NCI-H2081 (cell line): ENCODE results near the gene GATB.
"Not testable (repeated sequence)": the region's sequence is repeated elsewhere in the genome, so short reads cannot be mapped to it uniquely, and the experiment has no call there.

Experiments
- DNase-seq, 2 experiments: peaks; one replicate each; lab custom pipeline; 2025; lab: John Stamatoyannopoulos, UW

GATB gene

DNA sequence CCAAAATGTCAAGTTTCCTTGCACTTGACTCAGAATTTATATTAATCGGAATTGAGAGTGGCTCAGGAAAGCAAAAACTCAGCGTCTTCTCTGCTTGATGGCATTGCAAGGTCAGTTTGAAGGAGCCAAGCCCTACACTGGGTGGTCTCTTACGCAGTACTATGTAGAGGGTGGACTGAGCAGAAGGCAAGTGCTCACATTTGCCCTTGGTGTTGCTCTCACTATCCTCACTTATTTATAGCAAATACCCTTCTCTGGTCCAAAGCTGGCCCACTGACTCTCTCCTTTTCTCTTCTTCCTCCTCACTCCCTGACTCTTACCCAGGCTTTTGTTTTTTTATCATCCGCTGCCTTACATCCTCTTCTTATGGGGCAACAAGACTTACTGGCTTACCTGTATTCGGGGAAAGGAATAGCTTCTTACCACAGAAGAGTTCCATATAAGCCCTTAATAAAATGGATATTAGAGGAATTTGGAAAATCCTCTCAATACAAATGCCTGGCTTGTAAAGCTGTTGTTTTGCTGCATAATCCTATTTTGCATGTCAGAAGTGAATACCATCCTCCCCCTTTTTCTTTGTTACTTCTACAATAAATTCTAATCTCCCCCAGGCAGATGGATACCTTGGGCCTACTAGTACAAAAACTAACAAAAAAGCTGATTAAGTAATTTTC is 24.8 kb upstream of the GATB start:
- no peak for DNase-seq

DNA sequence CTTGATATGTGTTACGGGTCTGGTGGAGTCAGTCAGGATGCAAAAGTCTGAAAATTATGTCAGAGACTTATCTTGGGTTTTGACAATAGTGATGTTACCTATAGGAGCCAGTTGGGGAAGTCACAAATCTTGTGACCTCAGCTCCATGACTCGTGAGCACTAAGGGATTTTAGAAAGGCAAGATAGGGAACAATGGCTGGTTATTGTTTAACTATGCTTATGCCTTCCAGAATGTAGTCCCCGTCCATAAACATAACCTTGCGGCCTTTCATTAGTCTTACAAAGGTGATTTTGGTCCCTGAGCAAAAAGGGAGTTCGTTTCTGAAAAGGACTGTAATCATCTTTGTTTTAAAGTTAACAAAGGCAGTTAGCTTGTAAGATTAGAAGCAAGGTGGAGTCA is 23.9 kb upstream of the GATB start:
- DNase-seq, result no peak

DNA sequence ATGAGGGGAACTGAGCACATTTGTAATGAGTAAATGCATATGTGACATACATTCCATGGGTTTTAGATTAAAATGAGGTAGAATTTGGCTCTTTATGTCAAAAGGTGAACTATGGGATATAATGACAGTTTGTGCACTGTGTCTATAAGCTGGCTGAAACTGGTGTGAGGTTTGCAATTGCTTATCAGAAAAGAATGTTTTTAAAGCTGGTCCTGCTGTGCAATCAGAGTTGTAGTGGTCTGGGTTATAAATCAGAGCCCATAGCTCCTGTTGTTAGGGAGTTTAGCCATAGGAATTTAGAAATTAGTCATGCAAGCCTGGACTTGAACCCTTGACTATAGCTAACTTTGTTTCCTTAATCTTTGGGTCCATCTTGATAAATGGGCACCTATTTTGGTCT is 23.1 kb upstream of the GATB start:
- DNase-seq, result no peak

DNA sequence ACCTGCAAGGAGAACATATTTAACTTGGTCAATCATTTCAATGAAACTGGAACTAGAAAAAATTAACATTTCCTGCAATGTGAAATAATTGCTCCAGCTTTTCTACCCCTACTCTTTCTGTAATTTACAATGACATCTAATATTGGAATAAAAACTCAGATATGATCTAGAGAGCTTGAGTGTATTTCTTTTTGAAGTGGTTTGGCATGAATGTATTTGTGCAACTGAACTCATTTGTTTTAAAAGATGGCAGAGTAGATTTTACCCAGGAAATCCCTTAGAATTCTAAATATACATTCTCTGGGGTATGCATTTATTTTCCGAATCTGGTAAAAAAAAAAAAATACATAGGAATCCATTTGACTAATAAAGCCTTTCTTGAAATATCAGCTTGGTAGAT is 21.5 kb upstream of the GATB start:
- DNase-seq, result no peak

DNA sequence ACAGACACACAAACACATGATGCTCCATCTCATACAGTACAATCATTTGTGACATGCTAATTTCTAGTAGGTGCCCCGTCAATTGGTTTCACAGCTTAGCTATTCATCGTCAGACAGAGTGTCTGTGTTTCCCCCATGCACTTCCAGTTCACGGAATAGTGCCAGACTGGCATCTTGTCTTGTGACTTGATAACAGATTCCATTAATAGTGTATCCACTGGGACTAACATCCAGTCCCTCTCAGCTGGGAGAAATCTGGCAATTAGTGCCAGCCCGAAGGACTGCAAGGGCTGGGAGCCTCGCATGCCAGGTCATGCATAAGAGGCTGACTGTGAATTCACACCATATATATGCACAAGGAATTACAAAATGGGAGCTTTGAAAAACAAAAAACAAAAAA is 20.2 kb upstream of the GATB start:
- no peak for DNase-seq

DNA sequence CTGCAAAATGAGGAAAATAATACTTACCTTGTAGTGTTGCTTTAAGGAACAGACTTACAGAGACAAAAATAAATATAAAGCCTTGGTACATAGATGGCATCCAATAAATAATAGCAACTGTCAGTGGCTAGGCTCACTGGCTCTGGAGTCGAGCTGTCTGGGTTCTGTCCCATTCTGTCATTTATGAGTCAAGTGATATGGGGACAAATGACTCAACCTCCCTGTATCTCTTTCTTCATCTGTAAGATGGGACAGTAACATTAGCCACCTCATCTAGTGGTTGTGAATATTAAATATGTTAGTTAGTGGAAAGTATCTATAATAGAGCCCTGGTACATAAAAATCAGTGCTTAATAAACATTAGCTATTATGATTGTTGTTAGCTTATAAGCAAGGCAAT is 16.7 kb upstream of the GATB start:
- no peak for DNase-seq

DNA sequence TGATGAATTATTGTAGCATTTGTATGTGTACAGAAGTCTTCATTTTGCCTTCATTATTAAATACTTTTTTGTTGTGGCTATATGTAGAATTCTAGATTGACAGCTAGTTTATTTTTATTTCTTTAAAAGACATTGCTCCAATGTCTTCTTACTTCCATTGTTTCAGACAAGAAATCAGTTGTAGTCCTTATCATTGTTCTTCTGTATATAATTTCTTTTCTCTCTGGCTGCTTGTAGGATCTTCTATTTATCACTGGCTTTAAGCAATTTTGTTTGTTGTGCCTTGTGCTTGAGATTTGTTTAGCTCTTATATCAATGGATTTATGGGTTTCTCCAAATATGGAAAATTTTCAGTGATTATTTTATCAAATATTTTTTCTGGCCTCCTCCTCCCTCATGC is 13.5 kb upstream of the GATB start:
- DNase-seq, result no peak

DNA sequence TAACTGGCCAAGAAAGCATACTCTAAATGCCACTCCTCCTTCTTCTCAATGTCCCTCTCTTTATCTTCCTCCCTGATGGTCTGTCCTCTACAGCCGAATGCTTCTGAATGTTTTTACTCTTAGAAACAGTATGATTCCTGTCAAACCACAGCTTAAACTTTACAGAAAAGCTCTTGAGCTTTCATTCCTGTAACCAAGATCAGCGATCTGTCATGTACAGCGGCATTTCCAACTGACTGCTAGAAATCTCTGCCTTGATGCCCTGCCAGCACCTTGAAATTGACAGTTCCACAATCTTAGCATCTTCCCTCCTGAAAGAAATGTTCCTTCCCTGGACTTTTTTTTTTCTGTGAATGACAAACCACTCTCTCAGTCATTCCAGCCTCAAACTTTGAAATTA is 11.5 kb upstream of the GATB start:
- DNase-seq, result no peak

DNA sequence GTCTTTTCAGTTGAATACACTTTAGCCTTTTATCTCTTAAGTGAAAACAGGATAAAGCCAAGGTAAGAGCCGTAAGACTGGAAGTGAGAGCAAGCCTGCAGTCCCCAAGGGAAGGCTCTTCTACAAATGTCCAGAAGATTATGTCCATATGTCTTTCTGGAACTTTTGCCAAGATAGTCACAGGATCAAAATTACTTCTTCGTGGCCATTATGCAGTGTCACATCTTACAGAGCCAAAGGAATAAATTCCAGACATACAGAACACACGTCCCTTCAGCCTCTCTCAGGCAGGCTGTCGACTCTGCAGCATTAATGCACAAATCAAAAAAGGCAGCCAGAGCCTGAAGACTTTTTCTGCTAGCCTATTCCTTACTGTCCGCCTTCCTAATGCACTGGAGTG is 10.9 kb upstream of the GATB start:
- DNase-seq, result no peak

DNA sequence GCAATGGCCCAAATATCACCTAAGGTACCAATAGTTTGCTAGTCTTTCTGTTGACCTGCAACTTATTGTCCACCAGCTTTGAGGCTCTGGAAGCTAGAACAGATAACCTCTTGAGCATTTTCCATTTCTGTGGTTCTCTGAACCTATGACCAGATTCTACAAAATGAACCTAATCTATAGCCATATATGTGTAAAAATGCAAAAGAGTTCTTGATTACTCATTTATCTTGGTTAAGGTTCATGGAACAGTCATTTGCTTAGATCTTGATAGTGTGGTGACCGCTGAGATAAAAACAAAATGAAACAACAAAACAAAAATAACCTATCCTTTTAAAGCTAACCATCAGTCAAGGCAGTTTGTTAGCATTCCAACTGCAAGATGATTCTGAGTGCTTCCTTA is 9.3 kb upstream of the GATB start:
- no peak for DNase-seq

DNA sequence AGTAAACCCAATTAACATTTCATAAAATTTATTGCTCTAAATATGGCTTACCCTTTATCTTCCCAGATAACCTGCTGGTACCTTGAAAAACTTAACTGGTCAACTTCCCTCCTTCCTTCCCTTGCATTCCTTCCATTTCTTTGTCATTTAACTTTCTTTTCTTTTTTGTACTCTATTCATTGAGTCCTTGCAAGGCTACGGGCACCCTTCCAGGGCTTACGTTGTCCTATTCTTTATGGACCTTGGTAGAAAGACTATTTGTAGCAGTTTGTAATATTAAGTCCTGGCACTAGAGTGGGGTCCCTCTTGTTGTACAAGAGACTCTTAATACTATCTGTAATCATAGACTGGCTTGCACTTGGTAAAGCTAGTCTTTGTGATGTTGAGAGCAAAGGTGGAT is 8.0 kb upstream of the GATB start:
- DNase-seq, result no peak

DNA sequence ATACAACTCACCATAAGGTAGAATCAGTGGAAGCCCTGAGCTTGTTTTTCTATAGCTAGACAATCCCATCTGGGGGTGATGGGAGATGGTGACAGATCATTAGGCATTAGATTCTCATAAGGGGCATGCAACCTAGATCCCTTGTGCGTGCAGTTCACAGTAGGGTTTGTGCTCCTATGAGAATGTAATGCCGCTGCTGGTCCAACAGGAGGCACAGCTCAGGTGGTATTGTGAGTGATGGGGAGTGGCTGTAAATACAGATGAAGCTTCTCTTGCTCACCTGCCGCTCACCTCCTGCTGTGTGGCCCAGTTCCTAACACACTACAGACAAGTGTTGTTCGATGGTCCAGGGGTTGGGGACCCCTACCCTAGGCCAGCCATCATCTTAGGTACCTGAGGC is 5.9 kb upstream of the GATB start:
- no peak for DNase-seq

DNA sequence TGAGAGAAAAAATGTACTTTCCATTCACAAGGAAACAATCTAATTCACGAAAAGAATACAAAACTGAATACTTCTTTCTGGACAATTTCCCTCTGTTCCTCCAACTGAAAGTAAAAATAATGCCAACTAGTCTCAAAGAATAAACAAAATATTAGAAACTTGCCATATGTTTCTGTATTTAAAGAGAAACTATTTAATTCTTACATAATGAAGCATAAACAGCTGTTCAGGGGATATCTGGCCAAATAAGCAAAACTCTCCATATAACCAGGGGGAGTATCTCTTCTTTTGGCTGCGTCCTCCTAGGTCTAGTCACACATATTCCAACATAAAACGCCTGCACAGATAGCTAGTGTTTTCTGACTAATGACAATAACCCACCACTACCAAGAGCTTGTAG is 805 bp downstream of the GATB start:
- DNase-seq, result no peak

DNA sequence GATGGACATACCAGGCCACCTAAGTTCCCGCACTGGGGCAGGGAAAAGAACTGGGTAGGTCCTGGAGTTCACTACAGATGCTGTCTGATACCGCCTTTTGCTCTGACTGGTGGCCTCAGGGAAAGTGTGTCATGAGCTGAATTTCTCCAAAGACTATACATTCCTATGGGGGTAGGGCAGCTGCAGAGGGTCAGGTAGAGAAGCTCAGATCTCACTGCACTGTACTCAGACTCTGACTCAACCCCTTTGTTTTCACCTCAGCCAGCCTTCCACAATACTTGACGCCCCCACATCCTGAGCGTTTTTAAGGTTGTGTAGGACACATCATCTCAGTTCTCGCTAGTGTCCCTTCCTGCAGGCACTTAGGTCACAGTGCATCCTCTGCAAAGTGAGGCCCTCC is 7.8 kb downstream of the GATB start:
- DNase-seq, result no peak

DNA sequence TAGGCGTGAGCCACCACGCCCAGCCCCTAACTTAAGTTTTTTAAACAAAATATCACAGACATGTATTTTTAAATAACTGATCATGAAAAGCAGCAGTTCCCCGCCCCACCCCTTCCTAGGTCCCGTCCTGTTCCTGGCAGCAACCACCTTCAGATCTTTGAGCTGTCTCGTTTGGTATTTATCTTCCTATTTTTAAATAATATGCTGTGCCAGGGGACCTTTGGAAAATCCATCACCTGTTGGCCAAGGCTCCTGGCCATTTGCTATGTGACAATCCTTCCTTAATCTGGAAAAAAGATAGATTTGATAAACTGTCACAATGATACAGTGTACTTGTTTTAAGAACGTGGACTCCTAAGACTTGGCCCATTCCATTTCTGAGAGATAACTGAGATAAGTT is 10.7 kb downstream of the GATB start:
- no peak for DNase-seq

DNA sequence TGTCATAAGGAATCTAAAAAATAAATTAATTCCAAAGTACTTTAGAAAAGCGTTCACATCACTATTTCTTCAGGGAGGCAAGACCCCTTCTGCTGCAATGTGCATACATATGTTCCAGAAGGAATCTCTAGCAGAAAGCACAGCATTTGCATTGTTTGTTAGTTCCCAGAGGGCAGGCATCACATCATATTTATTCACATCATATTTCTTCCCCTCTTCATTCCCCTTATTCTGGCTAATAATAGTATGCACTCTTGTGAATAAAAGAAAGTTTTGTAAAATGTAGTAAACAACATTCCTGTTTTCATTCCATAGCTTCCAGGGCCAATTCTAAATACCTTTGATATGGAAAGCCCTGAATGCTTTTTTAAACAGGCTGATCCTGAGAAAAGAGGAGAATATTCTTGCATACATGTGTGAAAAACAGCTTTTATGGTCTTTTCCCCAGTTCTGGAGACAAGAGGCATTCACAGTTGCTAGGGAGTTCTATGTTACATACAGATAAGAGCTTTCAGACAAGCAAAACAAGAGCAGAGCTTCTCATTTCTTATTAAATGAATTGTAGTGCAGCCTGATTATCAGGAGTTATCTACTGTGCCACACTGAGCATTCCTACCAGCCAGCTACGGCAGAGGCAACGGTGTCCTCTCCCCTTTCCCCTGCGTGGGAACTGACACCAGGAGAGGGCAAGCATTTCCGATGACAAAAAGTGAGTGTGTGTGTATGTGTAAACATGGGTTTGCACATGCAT is 15.2 kb downstream of the GATB start:
- DNase-seq, result no peak

DNA sequence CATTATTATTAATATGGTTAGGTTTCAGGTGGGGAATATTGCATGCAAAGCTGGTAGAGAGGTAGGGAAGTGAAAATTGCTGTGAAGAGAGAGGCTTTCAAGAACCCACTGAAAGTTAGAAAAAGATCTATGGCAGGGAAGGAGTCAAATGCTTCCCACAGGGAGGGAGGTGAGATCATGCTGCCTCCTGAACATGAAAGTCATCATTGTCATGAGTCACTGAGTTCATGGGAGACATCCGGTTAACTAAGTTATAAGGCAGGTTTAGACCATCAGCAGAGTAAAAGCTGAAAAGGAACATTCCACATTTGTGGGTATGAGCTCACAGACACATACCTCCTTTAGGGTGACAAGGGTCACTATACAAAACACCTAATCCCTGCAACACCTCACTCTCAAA is 16.2 kb downstream of the GATB start:
- no peak for DNase-seq

DNA sequence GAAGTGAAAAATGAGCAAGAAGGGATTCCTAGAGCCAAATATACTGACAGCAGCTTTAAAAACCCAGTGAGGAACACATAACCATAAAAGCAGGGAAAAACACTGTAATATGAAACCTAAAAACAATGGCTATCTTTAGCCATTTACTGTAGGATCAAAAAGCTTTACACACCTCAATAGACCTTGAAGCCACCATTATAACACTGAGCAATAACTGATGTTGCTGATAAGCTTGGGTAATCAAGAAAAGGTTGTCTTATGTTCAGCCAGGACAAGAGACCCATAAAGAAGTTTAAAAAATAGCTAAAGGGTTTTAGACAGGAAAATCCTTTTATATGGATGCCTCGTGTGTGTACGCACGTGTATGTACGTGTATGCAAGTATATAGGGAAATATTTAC is 16.9 kb downstream of the GATB start:
- DNase-seq, result no peak

DNA sequence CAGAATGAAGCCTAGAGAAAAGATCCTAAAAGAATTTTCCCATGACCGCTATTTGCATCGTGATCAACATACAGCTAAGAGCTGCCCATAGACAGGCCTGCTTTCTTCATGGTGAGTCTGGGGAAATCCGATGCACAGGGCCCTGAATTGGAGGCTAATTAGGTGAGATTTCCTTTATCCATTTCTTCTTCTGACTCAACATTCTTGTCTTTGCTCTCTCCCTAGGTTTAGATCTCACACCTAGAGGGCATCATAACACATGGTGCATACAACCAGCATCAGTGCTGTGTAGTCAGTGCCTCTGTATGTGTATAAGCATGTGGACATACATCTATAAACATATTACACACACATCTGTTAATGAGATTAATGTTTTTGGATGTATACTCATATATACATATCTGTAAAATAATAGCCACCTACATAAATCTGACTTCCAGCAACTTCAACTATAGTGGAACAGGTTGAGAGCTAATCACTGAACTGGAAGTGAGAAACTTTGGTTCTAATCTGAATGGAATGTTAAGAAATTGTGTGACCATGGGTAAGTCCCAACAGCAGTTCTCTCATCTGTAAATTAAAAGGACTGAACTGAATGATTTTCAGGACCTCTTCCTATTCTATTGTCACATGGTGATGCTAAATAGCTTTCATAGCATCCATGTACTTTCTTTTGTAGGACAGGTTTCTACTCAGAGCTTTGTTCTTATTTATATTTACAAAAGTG is 17.5 kb downstream of the GATB start:
- no peak for DNase-seq

DNA sequence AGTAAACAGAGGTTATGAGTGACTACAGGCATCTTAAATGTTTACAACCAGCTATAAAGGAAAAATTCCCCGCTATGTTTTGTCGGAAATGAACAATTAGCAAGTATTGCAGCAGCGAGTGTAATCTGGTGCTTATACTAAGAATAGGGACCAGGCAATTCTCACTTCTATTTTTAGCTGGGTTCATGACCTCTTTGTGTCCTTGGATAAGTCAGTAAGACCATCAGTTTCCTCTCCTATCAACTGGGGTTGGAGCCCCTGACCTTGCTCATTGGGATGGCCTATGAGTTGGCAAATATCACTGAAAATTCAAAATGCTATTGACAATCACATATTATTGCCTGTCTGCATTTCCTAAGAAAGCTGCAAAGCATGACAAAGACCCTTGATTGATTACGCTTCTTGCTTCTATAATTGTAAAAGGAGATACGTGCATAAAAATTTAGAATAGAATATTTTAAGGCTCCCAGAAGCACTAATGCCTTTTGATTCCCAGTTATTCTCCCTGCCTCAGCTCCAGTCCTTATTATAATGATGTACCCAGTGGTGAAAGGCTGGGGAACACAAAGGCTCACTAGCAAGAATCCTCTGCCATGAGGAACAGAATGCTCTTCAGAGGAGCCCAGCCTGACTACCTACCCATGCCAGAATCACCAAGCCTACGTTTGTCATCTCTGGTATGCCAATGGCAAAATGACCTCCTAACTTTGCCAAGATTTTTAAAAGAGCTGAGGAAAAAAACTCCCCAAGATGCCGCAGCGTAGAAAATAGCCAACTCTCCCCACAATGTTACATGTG is 21.9 kb downstream of the GATB start:
- no peak for DNase-seq

DNA sequence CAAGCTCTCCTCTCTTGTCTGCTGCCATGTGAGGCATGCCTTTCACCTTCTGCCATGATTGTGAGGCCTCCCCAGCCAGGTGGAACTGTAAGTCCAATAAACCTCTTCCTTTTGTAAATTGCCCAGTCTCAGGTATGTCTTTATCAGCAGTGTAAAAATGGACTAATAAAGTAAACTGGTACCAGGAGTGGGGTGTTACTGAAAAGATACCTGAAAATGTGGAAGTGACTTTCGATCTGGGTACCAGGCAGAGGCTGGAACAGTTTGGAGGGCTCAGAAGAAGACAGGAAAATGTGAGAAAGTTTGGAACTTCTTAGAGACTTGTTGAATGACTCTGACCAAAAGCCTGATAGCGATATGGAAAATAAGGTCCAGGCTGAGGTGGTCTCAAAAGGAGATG is 24.0 kb downstream of the GATB start:
- not testable (repeated sequence) for DNase-seq

DNA sequence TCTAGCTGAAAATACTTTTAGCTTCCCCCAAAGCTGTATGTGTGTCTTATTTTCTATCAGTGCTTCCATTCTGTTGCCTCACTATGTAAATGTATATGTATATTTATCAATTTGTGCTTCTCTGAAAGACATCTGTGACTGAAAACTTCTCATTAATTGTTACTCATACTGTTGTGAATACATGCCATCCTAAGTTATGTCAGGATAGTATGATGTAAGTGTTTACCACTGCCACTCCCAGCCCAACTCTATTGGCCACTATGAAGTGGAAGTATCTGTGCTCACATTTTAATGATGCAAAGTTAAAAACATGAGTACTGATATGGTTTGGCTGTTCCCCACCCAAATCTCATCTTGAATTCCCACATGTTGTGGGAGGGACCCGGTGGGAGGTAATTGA is 24.4 kb downstream of the GATB start:
- DNase-seq, result no peak

DNA sequence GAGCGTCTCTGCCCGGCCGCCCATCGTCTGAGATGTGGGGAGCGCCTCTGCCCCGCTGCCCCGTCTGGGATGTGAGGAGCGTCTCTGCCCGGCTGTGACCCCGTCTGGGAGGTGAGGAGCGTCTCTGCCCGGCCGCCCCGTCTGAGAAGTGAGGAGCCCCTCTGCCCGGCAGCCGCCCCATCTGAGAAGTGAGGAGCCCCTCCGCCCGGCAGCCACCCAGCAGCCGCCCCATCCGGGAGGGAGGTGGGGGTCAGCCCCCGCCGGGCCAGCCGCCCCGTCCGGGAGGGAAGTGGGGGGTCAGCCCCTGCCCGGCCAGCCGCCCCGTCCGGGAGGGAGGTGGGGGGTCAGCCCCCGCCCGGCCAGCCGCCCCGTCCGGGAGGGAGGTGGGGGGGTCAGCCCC is 29.1 kb downstream of the GATB start:
- not testable (repeated sequence) for DNase-seq
